Stimulated activated CD4-positive, alpha-beta T cell treated with anti-CD3 and anti-CD28 coated beads, Interleukin-2, amount 100 ng/mL, for 48 hours (primary cell): ENCODE measurements around the gene HMHB1.

Experiments used
- DNase-seq, 2 donors: peaks; one replicate each; pipeline ENCODE4 v3.0.0-alpha.2; 2020

The HMHB1 gene

GRCh38 chr5:143812085-143812705, at the start of gene HMHB1:
HMHB1 (plus strand) TSS chr5:143812161.
- DNase-seq: no peak

GRCh38 chr5:143762636-143763220, 49.2 kb upstream of the HMHB1 start:
- no peak for DNase-seq

GRCh38 chr5:143767162-143767561, 44.8 kb upstream of the HMHB1 start:
- DNase-seq: no peak

- DNase-seq: no peak
Observed at GRCh38 chr5:143769026-143769786, 42.8 kb upstream of the HMHB1 start.

- no peak for DNase-seq
Observed at GRCh38 chr5:143770450-143770849, 41.5 kb upstream of the HMHB1 start.

GRCh38 chr5:143771189-143771588, 40.8 kb upstream of the HMHB1 start:
- no peak for DNase-seq

GRCh38 chr5:143771602-143772001, 40.4 kb upstream of the HMHB1 start:
- no peak for DNase-seq

GRCh38 chr5:143772621-143773020, 39.3 kb upstream of the HMHB1 start:
- no peak for DNase-seq

GRCh38 chr5:143775258-143775657, 36.7 kb upstream of the HMHB1 start:
- DNase-seq: no peak

- DNase-seq: no peak
Observed at GRCh38 chr5:143776951-143777350, 35.0 kb upstream of the HMHB1 start.

- DNase-seq: no peak
Observed at GRCh38 chr5:143779506-143779905, 32.5 kb upstream of the HMHB1 start.

- no peak for DNase-seq
Observed at GRCh38 chr5:143781993-143782520, 29.9 kb upstream of the HMHB1 start.

GRCh38 chr5:143782588-143783386, 29.2 kb upstream of the HMHB1 start:
- DNase-seq: no peak

GRCh38 chr5:143788401-143788800, 23.6 kb upstream of the HMHB1 start:
- no peak for DNase-seq

- no peak for DNase-seq
Observed at GRCh38 chr5:143790457-143791112, 21.4 kb upstream of the HMHB1 start.

- no peak for DNase-seq
Observed at GRCh38 chr5:143791848-143792731, 19.9 kb upstream of the HMHB1 start.

- no peak for DNase-seq
Observed at GRCh38 chr5:143793249-143793648, 18.7 kb upstream of the HMHB1 start.

- no peak for DNase-seq
Observed at GRCh38 chr5:143796125-143796524, 15.8 kb upstream of the HMHB1 start.

- DNase-seq: no peak
Observed at GRCh38 chr5:143796753-143797152, 15.2 kb upstream of the HMHB1 start.

- DNase-seq: no peak
Observed at GRCh38 chr5:143800715-143801114, 11.2 kb upstream of the HMHB1 start.

GRCh38 chr5:143801252-143801939, 10.6 kb upstream of the HMHB1 start:
- DNase-seq: no peak
